WTC11 (cell line): Measurements from ENCODE around the gene CAMK1. TPM values are rescaled to one million over a fixed set of nuclear protein-coding genes. Genes with fewer than 3 reads are reported as not detected.

ENCODE experiments used
- ATAC-seq: fragments of 200-7000 bp; cut with Tn5 transposase; 2 replicates; pipeline ENCODE4 v1.10.0; 2021; ENCODE audit warnings: mild to moderate bottlenecking, moderate library complexity
- CTCF ChIA-PET: fragments of 300-600 bp; sonication (Branson Sonifier 250); formaldehyde crosslinking; loops from one replicate; lab custom pipeline; 2021; ENCODE audit warnings: antibody characterized with exemption; lab: Charles Lee
- POLR2A ChIA-PET: fragments of 350-600 bp; sonication (Branson Sonifier 250); formaldehyde crosslinking; loops from one replicate; lab custom pipeline; 2021; ENCODE audit warnings: antibody characterized with exemption; lab: Charles Lee
- DNase-seq: peaks from one replicate; pipeline ENCODE4 v3.0.0; 2021; ENCODE audit warnings: low spot score
- H3K27ac Mint-ChIP-seq: 2 replicates; pipeline ENCODE4 v1.8.0; 2021; ENCODE audit warnings: mixed read lengths
- H3K27me3 Mint-ChIP-seq: 2 replicates; pipeline ENCODE4 v1.8.0; 2021; ENCODE audit warnings: low read depth, mild to moderate bottlenecking, moderate library complexity, mixed read lengths
- H3K36me3 Mint-ChIP-seq: 2 replicates; pipeline ENCODE4 v1.8.0; 2021; ENCODE audit warnings: mixed read lengths
- H3K4me1 Mint-ChIP-seq: 2 replicates; pipeline ENCODE4 v1.8.0; 2022; ENCODE audit warnings: mixed read lengths
- H3K4me3 Mint-ChIP-seq: 2 replicates; pipeline ENCODE4 v1.8.0; 2021; ENCODE audit warnings: mild to moderate bottlenecking, moderate library complexity, mixed read lengths
- H3K9me3 Mint-ChIP-seq: 2 replicates; pipeline ENCODE4 v1.8.0; 2021; ENCODE audit warnings: mixed read lengths
- CREB1 ChIP-seq: sonication (generic); formaldehyde crosslinking; IDR thresholded peaks from 2 replicates; pipeline ENCODE4 v1.8.0; 2023; ENCODE audit warnings: mild to moderate bottlenecking, missing genetic modification reagents
- ESRRA ChIP-seq: sonication (generic); formaldehyde crosslinking; IDR thresholded peaks from 2 replicates; pipeline ENCODE4 v1.8.1; 2022; ENCODE audit warnings: mild to moderate bottlenecking, missing genetic modification reagents, borderline replicate concordance
- ETV6 ChIP-seq: sonication (generic); formaldehyde crosslinking; IDR thresholded peaks from 2 replicates; pipeline ENCODE4 v1.8.1; 2022; ENCODE audit warnings: mild to moderate bottlenecking, missing genetic modification reagents
- GTF2I ChIP-seq: fragments of 250-450 bp; sonication (Bioruptor Pico); conservative IDR thresholded peaks from 2 replicates; pipeline ENCODE4 v1.4.0; 2021; ENCODE audit warnings: mild to moderate bottlenecking
- HMGA2 ChIP-seq: fragments of 250-450 bp; sonication (Bioruptor Pico); IDR thresholded peaks from 2 replicates; pipeline ENCODE4 v1.4.0; 2021; ENCODE audit warnings: mild to moderate bottlenecking, moderate library complexity
- IRF2 ChIP-seq: sonication (generic); formaldehyde crosslinking; IDR thresholded peaks from 2 replicates; pipeline ENCODE4 v1.8.0; 2022; ENCODE audit warnings: low read depth, missing genetic modification reagents, borderline replicate concordance
- NR2C2 ChIP-seq: sonication (generic); formaldehyde crosslinking; IDR thresholded peaks from 2 replicates; pipeline ENCODE4 v1.8.0; 2022; ENCODE audit warnings: mild to moderate bottlenecking, missing genetic modification reagents
- OVOL2 ChIP-seq: fragments of 250-450 bp; sonication (Bioruptor Pico); IDR thresholded peaks from 2 replicates; pipeline ENCODE4 v1.9.0; 2021; ENCODE audit warnings: mild to moderate bottlenecking, borderline replicate concordance
- TEAD1 ChIP-seq: sonication (generic); formaldehyde crosslinking; IDR thresholded peaks from 2 replicates; pipeline ENCODE4 v1.8.0; 2022; ENCODE audit warnings: mild to moderate bottlenecking, missing genetic modification reagents
- ZBTB21 ChIP-seq: sonication (generic); formaldehyde crosslinking; IDR thresholded peaks from 2 replicates; pipeline ENCODE4 v1.8.1; 2023; ENCODE audit warnings: mild to moderate bottlenecking, missing genetic modification reagents, borderline replicate concordance
- ZNF317 ChIP-seq: sonication (generic); formaldehyde crosslinking; IDR thresholded peaks from 2 replicates; pipeline ENCODE4 v1.8.1; 2023; ENCODE audit warnings: low read depth, mild to moderate bottlenecking, moderate library complexity, missing genetic modification reagents, borderline replicate concordance
- total RNA-seq: library from RNA; stranded (reverse); gene quantifications from 3 replicates; pipeline ENCODE4 v1.2.3, GENCODE V29; 2021
- TF ChIP-seq, protein P1 (sequence below): sonication (generic); formaldehyde crosslinking; IDR thresholded peaks from 2 replicates; pipeline ENCODE4 v1.8.0; 2022; ENCODE audit warnings: mild to moderate bottlenecking, missing genetic modification reagents
- TF ChIP-seq, protein P2 (sequence below): fragments of 250-450 bp; sonication (Bioruptor Pico); IDR thresholded peaks from 2 replicates; pipeline ENCODE4 v1.9.0; 2021; ENCODE audit warnings: mild to moderate bottlenecking
- TF ChIP-seq, protein P3 (sequence below): sonication (generic); formaldehyde crosslinking; IDR thresholded peaks from 2 replicates; pipeline ENCODE4 v1.8.0; 2023; ENCODE audit warnings: missing genetic modification reagents, mild to moderate bottlenecking, borderline replicate concordance
- TF ChIP-seq, protein P4 (sequence below): sonication (generic); formaldehyde crosslinking; IDR thresholded peaks from 2 replicates; pipeline ENCODE4 v1.8.0; 2023; ENCODE audit warnings: missing genetic modification reagents

The CAMK1 gene
- total RNA-seq, 1 experiment from 2014 or later, result 3.1 TPM

DNA sequence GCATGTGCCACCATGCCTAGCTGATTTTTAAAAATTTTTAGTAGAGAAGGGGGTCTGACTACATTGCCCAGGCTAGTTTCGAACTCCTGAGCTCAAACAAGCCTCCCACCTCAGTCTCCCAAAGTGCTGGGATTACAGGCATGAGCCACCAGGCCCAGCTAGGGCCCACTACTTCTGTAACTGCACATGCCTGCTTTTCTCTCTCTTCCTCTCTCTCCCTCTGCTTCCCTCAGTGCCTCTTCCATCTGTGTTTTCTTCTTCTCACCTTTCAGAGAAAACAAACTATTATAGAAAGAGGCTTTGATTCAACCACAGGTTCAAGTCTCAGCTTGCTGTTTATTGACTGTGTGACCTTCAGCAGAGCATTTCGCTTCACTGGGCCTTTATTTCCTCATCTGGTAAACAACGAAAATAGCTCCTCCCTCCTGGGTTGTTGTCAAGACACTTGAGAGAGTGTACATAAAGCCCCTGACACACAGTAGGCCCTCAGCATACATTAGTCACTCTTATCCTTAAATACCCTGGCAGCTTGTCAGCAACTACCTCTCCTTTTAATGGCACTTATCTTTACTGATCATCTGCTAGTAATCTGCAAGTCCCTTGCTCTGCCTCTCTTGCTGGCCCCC is 12.3 kb upstream of the CAMK1 start (continued):
- TF ChIP-seq, protein P1, sequence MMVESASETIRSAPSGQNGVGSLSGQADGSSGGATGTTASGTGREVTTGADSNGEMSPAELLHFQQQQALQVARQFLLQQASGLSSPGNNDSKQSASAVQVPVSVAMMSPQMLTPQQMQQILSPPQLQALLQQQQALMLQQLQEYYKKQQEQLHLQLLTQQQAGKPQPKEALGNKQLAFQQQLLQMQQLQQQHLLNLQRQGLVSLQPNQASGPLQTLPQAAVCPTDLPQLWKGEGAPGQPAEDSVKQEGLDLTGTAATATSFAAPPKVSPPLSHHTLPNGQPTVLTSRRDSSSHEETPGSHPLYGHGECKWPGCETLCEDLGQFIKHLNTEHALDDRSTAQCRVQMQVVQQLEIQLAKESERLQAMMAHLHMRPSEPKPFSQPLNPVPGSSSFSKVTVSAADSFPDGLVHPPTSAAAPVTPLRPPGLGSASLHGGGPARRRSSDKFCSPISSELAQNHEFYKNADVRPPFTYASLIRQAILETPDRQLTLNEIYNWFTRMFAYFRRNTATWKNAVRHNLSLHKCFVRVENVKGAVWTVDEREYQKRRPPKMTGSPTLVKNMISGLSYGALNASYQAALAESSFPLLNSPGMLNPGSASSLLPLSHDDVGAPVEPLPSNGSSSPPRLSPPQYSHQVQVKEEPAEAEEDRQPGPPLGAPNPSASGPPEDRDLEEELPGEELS (CRISPR knock-in tag), result no peak
- TF ChIP-seq, protein P2, sequence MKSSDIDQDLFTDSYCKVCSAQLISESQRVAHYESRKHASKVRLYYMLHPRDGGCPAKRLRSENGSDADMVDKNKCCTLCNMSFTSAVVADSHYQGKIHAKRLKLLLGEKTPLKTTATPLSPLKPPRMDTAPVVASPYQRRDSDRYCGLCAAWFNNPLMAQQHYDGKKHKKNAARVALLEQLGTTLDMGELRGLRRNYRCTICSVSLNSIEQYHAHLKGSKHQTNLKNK (CRISPR knock-in tag), result no peak
- TF ChIP-seq, protein P3, sequence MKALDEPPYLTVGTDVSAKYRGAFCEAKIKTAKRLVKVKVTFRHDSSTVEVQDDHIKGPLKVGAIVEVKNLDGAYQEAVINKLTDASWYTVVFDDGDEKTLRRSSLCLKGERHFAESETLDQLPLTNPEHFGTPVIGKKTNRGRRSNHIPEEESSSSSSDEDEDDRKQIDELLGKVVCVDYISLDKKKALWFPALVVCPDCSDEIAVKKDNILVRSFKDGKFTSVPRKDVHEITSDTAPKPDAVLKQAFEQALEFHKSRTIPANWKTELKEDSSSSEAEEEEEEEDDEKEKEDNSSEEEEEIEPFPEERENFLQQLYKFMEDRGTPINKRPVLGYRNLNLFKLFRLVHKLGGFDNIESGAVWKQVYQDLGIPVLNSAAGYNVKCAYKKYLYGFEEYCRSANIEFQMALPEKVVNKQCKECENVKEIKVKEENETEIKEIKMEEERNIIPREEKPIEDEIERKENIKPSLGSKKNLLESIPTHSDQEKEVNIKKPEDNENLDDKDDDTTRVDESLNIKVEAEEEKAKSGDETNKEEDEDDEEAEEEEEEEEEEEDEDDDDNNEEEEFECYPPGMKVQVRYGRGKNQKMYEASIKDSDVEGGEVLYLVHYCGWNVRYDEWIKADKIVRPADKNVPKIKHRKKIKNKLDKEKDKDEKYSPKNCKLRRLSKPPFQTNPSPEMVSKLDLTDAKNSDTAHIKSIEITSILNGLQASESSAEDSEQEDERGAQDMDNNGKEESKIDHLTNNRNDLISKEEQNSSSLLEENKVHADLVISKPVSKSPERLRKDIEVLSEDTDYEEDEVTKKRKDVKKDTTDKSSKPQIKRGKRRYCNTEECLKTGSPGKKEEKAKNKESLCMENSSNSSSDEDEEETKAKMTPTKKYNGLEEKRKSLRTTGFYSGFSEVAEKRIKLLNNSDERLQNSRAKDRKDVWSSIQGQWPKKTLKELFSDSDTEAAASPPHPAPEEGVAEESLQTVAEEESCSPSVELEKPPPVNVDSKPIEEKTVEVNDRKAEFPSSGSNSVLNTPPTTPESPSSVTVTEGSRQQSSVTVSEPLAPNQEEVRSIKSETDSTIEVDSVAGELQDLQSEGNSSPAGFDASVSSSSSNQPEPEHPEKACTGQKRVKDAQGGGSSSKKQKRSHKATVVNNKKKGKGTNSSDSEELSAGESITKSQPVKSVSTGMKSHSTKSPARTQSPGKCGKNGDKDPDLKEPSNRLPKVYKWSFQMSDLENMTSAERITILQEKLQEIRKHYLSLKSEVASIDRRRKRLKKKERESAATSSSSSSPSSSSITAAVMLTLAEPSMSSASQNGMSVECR (CRISPR knock-in tag), result no peak
- TF ChIP-seq ZNF317 (no peak), IRF2 (CRISPR knock-in tag) (no peak), ESRRA (CRISPR knock-in tag) (no peak), CREB1 (CRISPR knock-in tag) (no peak)
- TF ChIP-seq, protein P4, sequence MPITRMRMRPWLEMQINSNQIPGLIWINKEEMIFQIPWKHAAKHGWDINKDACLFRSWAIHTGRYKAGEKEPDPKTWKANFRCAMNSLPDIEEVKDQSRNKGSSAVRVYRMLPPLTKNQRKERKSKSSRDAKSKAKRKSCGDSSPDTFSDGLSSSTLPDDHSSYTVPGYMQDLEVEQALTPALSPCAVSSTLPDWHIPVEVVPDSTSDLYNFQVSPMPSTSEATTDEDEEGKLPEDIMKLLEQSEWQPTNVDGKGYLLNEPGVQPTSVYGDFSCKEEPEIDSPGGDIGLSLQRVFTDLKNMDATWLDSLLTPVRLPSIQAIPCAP (CRISPR knock-in tag), result no peak

DNA sequence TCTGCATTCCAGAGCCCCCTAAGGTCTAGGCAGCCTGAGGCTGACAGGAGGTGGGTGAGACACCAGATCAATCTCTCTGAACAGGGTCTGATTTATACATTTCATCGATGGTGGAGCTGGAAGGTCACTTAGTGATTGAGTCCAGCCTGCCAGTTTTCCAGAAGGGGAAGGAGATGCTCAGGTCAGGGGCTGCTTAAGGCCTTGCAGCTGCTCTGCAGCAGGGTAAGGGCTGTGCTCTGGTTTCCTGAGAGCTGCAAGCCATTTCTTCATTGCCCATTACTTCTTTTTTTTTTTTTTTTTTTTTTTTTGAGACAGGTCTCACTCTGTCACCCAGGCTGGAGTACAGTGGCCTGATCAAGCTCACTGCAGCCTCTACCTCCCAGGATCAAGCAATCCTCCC is 11.8 kb upstream of the CAMK1 start:
- ChIA-PET POLR2A (interaction anchor here (0.7 kb wide), 1 partner anchor 1049 kb away, joined by 4 read pairs; no protein-coding TSS in a partner anchor), CTCF (interaction anchor here (0.7 to 1.6 kb wide), 5 partner anchors 13 to 482 kb away, joined by 3 read pairs; no protein-coding TSS in a partner anchor)
- Mint-ChIP-seq H3K27ac (no peak overlapping the region), H3K9me3 (no peaks in the 10 kb centered on the region), H3K27me3 (peaks cover 10% of the 10 kb centered on the region), H3K4me1 (no peaks in the 10 kb centered on the region), H3K36me3 (peaks cover 45% of the 10 kb centered on the region), H3K4me3 (no peak overlapping the region)
- TF ChIP-seq TEAD1, result no peak
- no peak for ATAC-seq
- DNase-seq, result no peak

DNA sequence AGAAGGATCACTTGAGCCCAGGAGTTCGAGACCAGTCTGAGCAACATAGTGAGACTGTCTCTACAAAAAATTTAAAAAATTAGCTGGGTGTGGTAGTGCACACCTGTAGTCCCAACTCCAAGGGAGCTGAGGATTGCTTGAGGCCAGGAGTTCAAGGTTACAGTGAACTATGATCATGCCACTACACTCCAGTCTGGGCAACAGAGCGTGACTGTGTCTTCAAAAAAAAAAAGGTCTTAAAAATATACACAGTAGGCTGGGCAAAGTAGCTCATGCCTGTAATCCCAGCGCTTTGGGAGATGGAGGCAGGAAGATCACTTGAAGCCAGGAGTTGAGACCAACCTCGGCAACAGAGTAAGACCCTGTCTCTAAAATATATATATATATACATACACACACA is 11.2 kb upstream of the CAMK1 start:
- Mint-ChIP-seq H3K4me3 (no peak overlapping the region), H3K27ac (no peak overlapping the region), H3K36me3 (peaks cover 40% of the 10 kb centered on the region), H3K27me3 (peaks cover 16% of the 10 kb centered on the region), H3K9me3 (no peaks in the 10 kb centered on the region), H3K4me1 (no peaks in the 10 kb centered on the region)
- ChIA-PET CTCF (interaction anchor here (0.9 kb wide), 1 partner anchor 54 kb away, joined by 3 read pairs; no protein-coding TSS in a partner anchor), POLR2A (interaction anchor here (1.0 kb wide), 1 partner anchor 31 kb away, joined by 3 read pairs; the partner anchor contains the start of gene OGG1)
- ATAC-seq, result no peak
- no peak for DNase-seq
- TF ChIP-seq NR2C2 (CRISPR knock-in tag), result no peak
- no peak for TF ChIP-seq HMGA2 (CRISPR knock-in tag)
- no peak for TF ChIP-seq OVOL2 (CRISPR knock-in tag)
- no peak for TF ChIP-seq ETV6
- no peak for TF ChIP-seq ZBTB21 (CRISPR knock-in tag)
- no peak for TF ChIP-seq GTF2I (CRISPR knock-in tag)
